KMS-11 (cell line): ENCODE results near the gene LCN1.
A peak's percentile ranks its signal among the peaks of the same experiment; 100 is the strongest.

Experiments
- H2AFZ ChIP-seq: fragments of 200-600 bp; sonication (generic); 2 replicates; pipeline ENCODE4 v1.6.1; 2016; ENCODE audit warnings: antibody characterized with exemption, mixed run types, low read depth
- H3K27ac ChIP-seq: fragments of 200-600 bp; sonication (generic); 2 replicates; pipeline ENCODE4 v1.6.1; 2016; ENCODE audit warnings: mild to moderate bottlenecking, mixed run types
- H3K27me3 ChIP-seq: fragments of 200-600 bp; sonication (generic); 2 replicates; pipeline ENCODE4 v1.6.1; 2017; ENCODE audit warnings: mild to moderate bottlenecking, low read depth, mixed run types, moderate library complexity; ENCODE audit not compliant: insufficient read depth
- H3K36me3 ChIP-seq: fragments of 200-600 bp; sonication (generic); 2 replicates; pipeline ENCODE4 v1.6.1; 2017; ENCODE audit warnings: mild to moderate bottlenecking, mixed run types; ENCODE audit not compliant: insufficient read depth
- H3K4me1 ChIP-seq: fragments of 200-600 bp; sonication (generic); 2 replicates; pipeline ENCODE4 v1.6.1; 2016; ENCODE audit warnings: mild to moderate bottlenecking, low read depth, mixed run types; ENCODE audit not compliant: poor library complexity, severe bottlenecking
- H3K4me2 ChIP-seq: fragments of 200-600 bp; sonication (generic); 2 replicates; pipeline ENCODE4 v1.7.0; 2016; ENCODE audit warnings: mild to moderate bottlenecking, mixed run types
- H3K4me3 ChIP-seq: fragments of 200-600 bp; sonication (generic); IDR thresholded peaks from 2 replicates; pipeline ENCODE4 v1.6.1; 2017; ENCODE audit warnings: low read depth, low read length, mixed read lengths; ENCODE audit not compliant: insufficient read depth
- H3K79me2 ChIP-seq: fragments of 200-600 bp; sonication (generic); 2 replicates; pipeline ENCODE4 v1.6.1; 2016; ENCODE audit warnings: low read depth, mixed run types; ENCODE audit not compliant: insufficient read depth
- H3K9ac ChIP-seq: fragments of 200-600 bp; sonication (generic); 2 replicates; pipeline ENCODE4 v1.6.1; 2016; ENCODE audit warnings: mild to moderate bottlenecking, mixed run types
- H4K20me1 ChIP-seq: fragments of 200-600 bp; sonication (generic); 2 replicates; pipeline ENCODE4 v1.6.1; 2016; ENCODE audit warnings: mild to moderate bottlenecking, mixed run types; ENCODE audit not compliant: insufficient read depth
- TF ChIP-seq, protein P1 (sequence below): fragments of 200-600 bp; sonication (generic); conservative IDR thresholded peaks from 2 replicates; pipeline ENCODE4 v1.6.1; 2017; ENCODE audit warnings: low read depth, mild to moderate bottlenecking, antibody characterized with exemption, low read length, moderate library complexity, mixed read lengths

Gene LCN1

DNA sequence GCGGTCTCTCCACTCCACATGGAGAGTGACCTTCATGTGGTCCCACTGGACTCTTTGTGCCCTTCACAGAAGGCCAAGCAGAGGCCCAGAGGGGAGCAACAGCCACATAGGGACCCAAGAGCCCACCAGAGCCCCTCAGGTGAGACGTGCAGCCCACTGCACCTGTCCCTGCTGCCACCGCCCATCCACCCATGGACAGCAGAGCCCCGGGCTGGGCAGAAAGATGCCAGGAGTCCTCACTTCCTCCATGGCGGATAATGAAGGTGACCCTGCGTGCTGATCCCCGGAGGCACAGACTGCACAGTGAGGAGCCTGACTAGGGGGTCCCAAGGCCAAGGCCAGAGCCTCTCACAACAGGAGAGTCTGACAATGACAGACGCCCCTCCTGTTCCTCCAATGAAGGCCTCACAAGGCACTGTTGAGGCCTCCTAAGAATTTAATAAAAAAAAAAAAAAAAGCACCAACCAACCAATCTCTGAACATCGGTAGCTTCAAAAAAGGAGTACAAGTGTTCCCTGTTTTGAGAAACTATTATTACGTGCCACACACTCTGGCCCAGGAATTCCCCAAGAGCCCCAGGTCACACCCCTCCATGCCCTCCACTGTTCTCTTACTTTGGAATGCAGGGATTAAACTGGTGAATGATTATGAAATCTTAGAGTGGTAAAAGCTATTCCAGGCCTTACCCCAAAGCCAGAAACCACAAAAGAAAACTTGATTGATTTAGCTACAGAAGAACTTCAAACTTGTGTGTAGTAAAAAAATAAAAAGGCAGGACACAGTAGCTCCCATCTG lies 44.5 kb upstream of the LCN1 start:
- TF ChIP-seq, protein P1, sequence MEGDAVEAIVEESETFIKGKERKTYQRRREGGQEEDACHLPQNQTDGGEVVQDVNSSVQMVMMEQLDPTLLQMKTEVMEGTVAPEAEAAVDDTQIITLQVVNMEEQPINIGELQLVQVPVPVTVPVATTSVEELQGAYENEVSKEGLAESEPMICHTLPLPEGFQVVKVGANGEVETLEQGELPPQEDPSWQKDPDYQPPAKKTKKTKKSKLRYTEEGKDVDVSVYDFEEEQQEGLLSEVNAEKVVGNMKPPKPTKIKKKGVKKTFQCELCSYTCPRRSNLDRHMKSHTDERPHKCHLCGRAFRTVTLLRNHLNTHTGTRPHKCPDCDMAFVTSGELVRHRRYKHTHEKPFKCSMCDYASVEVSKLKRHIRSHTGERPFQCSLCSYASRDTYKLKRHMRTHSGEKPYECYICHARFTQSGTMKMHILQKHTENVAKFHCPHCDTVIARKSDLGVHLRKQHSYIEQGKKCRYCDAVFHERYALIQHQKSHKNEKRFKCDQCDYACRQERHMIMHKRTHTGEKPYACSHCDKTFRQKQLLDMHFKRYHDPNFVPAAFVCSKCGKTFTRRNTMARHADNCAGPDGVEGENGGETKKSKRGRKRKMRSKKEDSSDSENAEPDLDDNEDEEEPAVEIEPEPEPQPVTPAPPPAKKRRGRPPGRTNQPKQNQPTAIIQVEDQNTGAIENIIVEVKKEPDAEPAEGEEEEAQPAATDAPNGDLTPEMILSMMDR: no peak
- no peak overlapping the region for H2AFZ ChIP-seq
- no peaks in the 10 kb centered on the region for H3K79me2 ChIP-seq
- H3K4me3 ChIP-seq: no peak overlapping the region
- peaks cover 68% of the 10 kb centered on the region for H3K27me3 ChIP-seq
- no peaks in the 10 kb centered on the region for H3K4me1 ChIP-seq
- H4K20me1 ChIP-seq: no peaks in the 10 kb centered on the region
- no peaks in the 10 kb centered on the region for H3K36me3 ChIP-seq
- no peak overlapping the region for H3K4me2 ChIP-seq
- no peak overlapping the region for H3K9ac ChIP-seq
- no peak overlapping the region for H3K27ac ChIP-seq

DNA sequence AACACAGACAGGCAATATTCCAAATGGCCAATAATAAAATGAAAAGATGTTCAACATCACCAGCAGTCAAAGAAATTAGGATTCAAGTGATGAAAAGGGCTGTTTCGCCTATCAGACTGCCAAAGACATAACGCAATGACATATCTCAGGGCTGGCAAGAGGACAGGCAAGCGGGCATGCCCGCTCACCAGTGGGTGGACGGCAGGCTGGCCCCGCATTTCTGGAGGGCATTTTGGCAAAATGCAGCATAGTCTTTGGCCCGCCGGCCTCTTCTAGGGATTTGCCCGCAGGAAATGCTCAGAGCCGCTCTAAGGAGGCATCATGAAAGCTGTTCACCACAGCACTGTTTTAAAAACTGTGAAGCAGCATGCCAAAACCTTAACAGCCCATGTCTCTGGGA lies 43.0 kb upstream of the LCN1 start:
- Histone ChIP-seq H3K27ac (no peak overlapping the region), H3K27me3 (peaks cover 57% of the 10 kb centered on the region), H3K4me1 (no peaks in the 10 kb centered on the region), H4K20me1 (no peaks in the 10 kb centered on the region), H3K4me3 (no peak overlapping the region), H3K36me3 (no peaks in the 10 kb centered on the region), H3K79me2 (no peaks in the 10 kb centered on the region), H3K4me2 (no peak overlapping the region), H3K9ac (no peak overlapping the region), H2AFZ (no peak overlapping the region)
- TF ChIP-seq, protein P1: no peak

GRCh38 chr9:135478829-135479468 lies 42.3 kb upstream of the LCN1 start:
- Histone ChIP-seq H3K27me3 (peaks cover 50% of the 10 kb centered on the region), H3K4me1 (no peaks in the 10 kb centered on the region), H3K27ac (no peak overlapping the region), H3K9ac (no peak overlapping the region), H2AFZ (no peak overlapping the region), H3K4me3 (no peak overlapping the region), H3K4me2 (no peak overlapping the region), H3K36me3 (no peaks in the 10 kb centered on the region), H3K79me2 (no peaks in the 10 kb centered on the region), H4K20me1 (no peaks in the 10 kb centered on the region)
- TF ChIP-seq, protein P1: no peak

- H4K20me1 ChIP-seq: no peaks in the 10 kb centered on the region
- no peak within 1 kb of the TSS for H3K9ac ChIP-seq
- H3K27ac ChIP-seq: no peak within 1 kb of the TSS
- peak within 1 kb of the TSS; percentile 52 for H2AFZ ChIP-seq
- H3K36me3 ChIP-seq: no peaks in the 10 kb centered on the region
- H3K4me2 ChIP-seq: peak within 1 kb of the TSS; percentile 42
- TF ChIP-seq, protein P1: no peak
- H3K4me1 ChIP-seq: no peaks in the 10 kb centered on the region
- H3K79me2 ChIP-seq: no peaks in the 10 kb centered on the region
- H3K27me3 ChIP-seq: peaks cover 46% of the 10 kb centered on the region
- H3K4me3 ChIP-seq: no peak within 1 kb of the TSS
Measured at GRCh38 chr9:135479469-135480052, 41.7 kb upstream of the LCN1 start, which contains the start of gene PPP1R26. PPP1R26 (plus strand) TSS chr9:135479782; CDS start chr9:135484511, 4,729 bp downstream.
